ENCODE measurements around the gene SPAG17.

DNA sequence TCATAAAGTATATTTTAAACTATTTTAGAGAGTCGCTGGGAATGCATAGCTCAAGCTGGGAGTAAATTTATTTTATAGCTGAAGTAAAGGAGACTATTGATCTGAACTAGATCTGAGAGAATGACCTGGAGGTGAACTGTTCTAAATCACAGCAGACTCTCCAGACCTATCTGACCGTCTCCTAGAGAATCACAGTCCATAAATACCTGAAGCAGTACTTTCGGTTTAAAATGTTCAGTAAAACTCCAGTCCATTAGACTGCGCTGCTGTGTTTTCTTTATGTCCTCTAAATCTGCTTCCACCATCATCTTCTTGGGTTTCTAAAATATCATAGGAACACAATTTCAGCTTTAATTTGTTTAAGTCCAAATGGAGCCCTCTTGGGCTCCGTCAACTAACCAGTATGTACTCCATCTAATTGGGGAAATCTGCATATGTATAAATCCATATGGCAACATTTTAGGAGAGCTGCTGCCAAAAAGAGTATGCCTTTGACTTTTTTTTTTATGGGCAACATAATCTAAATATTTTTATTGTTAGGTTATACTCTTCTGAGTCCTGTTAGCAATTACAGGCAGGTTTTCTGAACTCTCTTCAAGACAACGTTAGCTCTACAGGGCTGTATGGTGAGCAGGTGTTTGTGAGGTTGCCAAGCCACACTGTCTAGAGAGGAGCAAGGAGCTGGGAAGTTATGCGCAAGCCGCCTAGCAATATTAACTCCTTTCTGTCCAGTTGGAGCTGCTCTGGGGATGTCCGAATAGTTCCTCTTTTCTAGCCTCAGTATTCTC lies 111.2 kb downstream of the SPAG17 start:
- TF ChIP-seq, protein P1, sequence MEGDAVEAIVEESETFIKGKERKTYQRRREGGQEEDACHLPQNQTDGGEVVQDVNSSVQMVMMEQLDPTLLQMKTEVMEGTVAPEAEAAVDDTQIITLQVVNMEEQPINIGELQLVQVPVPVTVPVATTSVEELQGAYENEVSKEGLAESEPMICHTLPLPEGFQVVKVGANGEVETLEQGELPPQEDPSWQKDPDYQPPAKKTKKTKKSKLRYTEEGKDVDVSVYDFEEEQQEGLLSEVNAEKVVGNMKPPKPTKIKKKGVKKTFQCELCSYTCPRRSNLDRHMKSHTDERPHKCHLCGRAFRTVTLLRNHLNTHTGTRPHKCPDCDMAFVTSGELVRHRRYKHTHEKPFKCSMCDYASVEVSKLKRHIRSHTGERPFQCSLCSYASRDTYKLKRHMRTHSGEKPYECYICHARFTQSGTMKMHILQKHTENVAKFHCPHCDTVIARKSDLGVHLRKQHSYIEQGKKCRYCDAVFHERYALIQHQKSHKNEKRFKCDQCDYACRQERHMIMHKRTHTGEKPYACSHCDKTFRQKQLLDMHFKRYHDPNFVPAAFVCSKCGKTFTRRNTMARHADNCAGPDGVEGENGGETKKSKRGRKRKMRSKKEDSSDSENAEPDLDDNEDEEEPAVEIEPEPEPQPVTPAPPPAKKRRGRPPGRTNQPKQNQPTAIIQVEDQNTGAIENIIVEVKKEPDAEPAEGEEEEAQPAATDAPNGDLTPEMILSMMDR (conservative IDR thresholded peaks at IDR 0.05; ENCODE audit: low read depth, low read length), result no peak
- TF ChIP-seq EZH2 (IDR thresholded peaks at IDR 0.05; ENCODE audit: low read length, unreplicated experiment), result no peak
